ELR (cell line): ENCODE results near the gene ARID1B.

Experiments used
- DNase-seq: peaks from one replicate; pipeline ENCODE4 v3.0.0-alpha.2; 2015; ENCODE audit warnings: low read depth

Gene ARID1B

GRCh38 chr6:157226026-157226625 is 448.9 kb downstream of the ARID1B start:
- DNase-seq = no peak

DNA sequence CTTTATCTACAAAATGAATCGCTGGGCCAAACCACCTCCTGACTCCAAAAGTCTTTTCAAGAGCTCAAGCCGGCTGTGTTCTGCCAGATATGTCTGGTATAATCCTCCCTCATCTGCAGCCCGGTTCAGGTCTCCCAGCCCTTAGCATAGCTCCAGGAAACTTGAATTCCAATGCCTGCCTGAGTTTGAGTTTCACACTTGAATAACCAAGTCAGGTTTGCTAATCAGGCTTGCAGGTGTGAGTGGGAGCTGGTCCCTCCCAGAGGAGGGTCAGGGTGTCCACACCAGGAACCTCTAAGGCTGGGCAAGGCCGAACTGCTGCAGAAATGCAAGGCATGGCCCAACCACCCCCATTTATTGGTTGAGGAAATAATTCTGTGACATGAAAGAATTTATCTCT is 449.6 kb downstream of the ARID1B start:
- DNase-seq = no peak

DNA sequence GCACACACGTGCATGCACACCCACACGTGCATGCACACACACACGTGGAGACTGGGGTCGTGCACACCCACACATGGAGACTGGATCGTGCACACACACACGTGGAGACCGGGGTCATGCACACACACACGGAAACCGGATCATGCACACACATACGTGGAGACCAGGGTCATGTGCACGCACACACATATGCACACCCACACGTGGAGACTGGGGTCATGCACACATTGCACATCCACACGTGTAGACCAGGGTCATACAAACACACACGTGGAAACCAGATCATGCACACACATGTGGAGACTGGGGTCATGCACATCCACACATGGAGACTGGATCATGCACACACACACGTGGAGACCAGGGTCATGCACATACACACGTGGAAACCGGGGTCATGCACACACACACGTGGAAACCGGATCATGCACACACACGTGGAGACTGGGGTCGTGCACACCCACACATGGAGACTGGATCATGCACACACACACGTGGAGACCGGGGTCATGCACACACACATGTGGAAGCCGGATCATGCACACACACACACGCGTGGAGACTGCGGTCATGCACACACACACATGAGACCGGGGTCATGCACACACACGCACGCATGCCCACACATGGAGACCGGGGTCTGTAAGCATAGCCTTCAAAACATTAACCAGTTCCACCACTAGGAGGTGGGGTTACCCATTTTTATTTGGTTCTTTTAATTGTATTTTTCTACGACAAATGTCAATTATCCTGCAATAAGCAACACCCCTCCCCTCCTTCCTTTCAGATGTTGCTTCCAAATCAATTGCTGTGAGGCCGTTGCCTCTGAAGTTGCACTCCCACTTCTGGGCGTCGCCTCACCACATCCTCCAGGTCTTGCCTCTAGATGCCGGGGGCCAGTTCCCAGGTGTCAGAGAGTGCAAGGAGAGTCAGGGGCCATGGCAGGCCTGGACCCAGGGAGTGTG is 450.3 kb downstream of the ARID1B start:
- DNase-seq = peak; percentile 36

DNA sequence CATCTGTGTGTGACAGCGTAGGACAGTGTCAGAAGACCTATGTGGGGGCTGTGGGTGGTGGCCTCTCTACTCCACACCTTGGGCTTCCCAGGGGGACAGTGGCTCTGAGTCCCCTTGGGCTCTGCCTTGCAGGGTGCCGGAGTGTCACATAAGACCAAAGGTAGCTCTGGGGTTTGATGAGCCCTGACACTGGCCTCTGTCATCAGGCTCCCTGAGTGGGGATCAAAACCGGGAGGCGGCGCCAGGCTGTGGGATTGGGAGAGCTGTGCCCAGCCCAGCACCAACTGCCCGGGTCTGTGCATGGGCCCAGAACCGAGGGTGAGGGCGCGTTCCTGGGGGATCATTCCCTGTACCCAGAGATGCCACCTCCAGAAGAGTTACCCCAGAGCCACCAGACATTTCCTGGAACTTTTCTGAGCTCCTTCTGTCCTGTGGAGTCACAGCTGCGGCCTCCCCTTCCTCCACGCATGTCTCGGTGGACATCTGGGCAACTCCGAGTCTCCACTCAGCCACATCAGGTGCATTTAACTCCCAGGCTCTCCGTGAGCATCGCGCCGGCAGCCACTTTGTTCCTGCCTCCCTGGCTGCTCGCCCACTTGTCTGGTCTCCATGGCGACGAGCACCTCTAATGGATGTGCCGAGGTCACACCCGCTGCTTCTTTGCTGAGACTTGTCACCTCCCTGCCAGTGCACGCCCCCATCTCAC is 451.4 kb downstream of the ARID1B start:
- DNase-seq = no peak

DNA sequence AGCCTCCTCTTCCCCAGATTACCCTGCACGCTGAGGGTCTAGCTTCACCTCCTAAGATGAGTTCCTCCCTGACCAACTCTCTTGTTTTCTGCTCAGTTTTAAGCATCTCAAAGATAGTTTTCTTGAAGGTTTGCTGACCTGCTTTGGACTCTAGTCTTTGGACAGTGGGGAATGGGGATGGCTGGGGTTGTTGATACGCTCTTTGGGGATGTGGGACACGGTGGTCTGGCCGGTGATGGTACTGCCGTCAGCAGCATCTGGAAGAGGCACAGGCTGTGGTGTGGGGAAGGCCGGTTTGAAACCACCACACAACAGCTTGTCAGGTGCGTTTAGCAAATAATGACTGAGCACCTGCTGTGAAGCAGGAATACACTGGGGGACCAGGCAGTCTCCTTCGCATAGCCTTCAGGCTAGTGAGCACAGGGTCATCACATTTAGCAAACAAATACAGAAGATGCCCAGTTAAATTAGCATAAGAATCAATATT is 452.0 kb downstream of the ARID1B start:
- no peak for DNase-seq

DNA sequence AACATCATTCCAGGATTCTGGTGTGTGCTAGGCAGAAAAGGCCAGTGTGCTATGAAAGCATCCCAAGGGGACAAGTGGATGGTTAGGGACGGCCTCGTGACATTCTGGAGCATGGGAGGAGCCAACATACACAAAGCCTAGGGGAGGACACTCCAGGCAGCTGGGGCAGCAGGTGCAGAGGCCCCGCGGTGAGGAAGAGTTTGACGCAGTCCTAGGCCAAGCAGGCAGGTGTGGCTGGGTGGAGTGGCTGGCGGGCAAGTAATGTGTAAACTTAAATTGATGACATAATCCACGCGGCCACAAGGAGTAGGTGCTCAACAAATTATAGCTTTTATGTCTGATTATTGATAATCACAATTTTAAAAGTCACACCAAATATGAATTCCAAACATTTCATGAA is 452.5 kb downstream of the ARID1B start:
- DNase-seq = no peak

- no peak for DNase-seq
These were observed 453.7 kb downstream of the ARID1B start for GRCh38 chr6:157230910-157231309.

DNA sequence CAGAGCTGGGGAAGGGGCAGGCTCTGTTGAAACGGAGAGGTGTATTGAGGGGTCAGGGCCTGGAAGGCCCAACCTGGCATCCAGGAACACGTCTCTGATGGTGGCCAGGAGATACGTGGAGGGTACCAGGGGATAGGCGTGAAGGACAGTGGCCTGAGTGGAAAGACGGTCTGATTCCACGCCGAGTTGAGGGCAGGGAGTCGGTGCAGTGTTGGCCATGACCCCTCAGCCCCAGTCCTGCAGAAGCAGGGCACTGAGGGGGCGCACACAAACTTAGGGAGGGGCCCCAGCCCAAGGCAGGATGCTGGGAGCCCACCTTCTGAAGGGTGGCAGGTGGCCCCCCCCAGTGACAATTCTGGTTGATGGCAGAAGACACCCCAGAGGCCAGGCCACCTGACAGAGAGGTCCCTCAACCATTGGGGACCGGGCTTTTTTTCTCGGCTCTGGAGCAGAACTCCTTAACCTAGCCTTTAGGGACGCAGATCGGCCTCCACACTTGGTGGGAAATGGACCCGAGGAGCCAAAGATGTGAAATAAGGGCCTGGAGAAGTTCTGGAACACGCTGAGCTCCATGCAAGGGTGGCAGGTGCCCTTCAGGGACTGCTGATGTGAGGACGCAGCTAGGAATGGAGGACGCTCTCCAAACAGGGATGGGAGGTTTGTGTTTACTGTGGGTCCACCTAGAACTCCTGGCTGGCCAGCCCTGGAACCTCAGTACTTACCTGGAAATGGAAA is 455.1 kb downstream of the ARID1B start:
- no peak for DNase-seq

- no peak for DNase-seq
These were observed 456.0 kb downstream of the ARID1B start for GRCh38 chr6:157233156-157233555.

- DNase-seq = no peak
These were observed 456.5 kb downstream of the ARID1B start for GRCh38 chr6:157233686-157234085.

DNA sequence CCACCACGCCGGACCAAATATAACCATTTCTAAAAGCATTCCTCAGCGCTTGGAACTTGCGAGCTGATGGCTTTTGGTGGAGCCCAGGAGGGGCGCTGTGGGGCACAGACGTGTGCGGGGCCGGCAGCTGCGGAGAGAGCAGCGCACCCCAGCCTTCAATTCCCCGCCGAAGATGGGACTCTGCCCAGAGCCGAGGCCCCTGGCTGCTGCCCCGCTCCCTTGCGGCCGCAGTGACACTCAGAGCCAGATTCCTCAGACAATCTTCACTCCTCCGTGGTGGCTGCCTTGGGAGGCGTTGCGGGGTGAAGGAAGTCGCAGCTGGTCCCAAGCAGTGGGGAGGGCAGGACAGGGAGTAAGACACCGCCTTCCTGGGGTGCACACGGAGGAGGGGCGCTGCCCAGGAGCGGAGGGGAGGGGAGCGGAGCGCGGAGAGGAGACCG is 458.4 kb downstream of the ARID1B start:
- DNase-seq = peak; percentile 69

DNA sequence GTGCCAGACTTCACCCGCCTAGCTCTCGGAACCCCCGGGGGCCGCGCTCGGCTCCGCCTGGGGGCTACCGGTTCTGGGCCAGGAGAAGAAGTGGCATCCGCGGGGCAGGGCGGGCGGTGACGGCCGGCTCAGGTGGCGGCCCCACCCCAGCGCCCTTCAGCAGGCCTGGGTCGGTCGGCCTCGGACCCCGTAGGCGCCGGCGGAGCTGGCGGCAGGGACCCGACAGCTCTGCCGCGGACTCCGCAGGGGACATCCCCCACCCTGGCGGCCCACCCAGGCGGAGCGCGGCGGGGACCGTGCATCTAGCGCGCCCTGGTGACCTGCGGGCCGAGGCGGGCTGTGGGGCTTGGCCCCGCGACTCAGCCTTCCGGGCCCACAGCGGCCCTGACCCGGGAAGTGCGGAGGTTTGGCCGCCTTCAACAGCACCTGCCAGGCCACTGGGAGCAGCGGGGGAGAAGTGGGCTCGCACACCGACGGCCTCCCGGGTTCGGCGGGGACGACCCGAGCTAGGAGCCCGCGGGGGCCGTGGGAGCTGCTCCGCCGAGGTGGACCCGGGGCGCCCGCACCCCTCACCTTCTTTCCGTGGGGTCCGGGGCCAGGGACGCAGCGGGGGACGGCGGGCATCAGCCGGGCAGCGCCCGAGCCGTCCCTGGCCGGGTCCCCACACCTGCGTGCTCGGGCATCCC is 459.0 kb downstream of the ARID1B start:
- DNase-seq = no peak

GRCh38 chr6:157238346-157238745 is 461.2 kb downstream of the ARID1B start:
- DNase-seq = no peak

GRCh38 chr6:157239148-157239547 is 462.0 kb downstream of the ARID1B start:
- DNase-seq = no peak

- DNase-seq = no peak
These were observed 462.5 kb downstream of the ARID1B start for GRCh38 chr6:157239671-157240058.

DNA sequence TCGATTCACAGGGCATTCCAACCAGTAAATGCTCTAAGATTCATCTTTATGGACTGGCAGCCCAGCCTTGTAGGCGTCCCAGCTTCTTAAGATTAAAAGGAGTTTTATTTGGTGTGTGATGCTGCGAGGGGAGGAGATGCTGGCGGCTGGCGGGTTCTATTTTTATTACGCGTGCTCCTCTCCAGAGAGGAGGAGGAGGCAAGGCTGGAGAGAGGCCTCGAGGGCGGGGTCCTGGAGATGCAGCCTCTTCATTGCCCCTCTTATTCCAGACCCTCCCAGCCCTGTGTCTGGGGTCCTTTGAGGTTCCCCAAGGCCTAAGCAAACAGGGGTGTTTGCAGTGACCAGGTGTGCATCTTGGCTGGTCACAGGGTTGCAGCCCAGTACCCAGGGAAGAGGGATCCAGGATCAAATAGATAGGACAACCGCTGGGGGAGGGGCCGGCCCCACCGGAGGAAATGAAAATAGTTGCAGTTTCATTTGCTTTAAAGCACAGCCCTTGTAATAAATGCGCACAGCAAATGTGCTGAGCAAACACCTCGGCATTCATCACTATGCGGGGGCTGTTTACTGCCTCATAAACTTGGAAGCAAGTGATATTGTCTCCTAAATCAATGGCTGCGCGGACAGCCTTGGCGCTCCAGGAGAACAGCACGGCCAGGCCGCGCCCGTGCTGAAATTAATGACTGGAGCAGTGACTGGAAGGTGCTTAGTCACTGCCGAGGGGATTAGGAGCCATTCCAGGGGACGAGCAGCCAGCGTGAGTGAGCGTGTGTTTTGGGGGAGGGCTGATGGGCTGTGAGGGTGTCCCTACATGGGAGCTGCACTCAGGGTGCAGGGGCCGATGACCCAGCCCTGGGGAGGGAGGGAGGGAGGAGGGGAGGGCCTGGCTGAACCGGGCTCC is 463.1 kb downstream of the ARID1B start:
- DNase-seq = peak; percentile 73

DNA sequence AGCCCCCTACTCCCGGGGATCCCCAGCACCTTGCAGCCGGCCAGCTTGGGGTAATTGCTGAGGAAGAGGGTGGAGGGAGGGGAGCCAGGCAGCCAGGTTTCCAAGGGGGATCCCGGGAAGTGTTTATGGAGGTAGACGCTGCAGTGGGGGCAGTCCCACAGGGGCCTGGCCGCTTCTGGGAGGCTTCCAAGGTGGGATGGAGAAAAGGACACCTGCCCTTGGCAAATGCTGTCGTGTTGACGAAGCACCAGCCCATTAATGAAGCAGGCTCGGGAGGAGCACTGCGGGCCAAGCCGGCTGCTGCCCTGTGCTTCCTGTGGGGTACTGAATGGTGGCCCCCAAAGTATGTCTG is 463.8 kb downstream of the ARID1B start:
- DNase-seq = no peak

DNA sequence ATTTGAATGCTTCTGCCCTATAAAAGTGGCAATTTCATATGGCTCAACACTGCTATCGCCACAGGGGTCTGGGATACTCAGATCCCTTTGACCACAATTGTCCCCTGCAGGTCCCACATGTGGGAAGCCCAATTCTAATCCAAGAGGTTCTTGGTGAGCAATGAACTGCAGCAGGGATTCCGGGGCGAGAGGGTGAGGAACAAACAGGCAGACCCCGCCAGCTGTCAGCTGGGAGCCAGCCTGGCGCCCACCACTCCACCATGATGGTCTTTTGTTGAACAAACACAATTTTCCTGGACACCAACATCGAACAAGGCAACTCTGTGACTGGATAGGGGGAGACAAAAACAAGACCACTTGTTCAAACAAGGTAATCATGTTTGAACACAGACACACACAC is 465.6 kb downstream of the ARID1B start:
- no peak for DNase-seq

GRCh38 chr6:157244175-157244574 is 467.0 kb downstream of the ARID1B start:
- DNase-seq = peak; percentile 8

DNA sequence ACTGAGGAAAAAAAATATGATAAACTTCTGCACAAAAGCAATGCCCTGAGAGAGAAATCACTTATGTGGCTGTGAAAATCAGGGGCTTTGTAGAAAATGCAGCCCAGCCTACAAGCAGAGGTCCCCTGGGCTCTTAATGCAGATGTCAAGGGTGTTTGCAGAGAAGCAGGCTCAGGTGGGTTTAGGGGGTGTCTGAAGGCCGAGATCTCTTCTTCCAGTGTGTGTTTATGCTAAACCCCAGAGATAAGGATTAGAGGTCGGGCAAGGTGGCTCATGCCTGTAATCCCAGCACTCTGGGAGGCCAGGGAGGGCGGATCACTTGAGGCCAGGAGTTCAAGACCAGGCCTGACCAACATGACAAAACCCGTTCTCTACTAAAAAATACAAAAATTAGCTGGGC is 467.6 kb downstream of the ARID1B start:
- DNase-seq = no peak
